Left forelimb (tissue), 1 donor: Measurements from ENCODE around the gene FAT3.

Source experiments
- DNase-seq: peaks from one replicate; pipeline ENCODE4 v3.0.0-alpha.2; 2018; ENCODE audit warnings: low spot score

FAT3 gene

GRCh38 chr11:92227959-92228935 lies 3.6 kb downstream of the FAT3 start:
- DNase-seq, result no peak

- DNase-seq, result no peak
Observed at GRCh38 chr11:92236856-92237255, 12.2 kb downstream of the FAT3 start.

DNA sequence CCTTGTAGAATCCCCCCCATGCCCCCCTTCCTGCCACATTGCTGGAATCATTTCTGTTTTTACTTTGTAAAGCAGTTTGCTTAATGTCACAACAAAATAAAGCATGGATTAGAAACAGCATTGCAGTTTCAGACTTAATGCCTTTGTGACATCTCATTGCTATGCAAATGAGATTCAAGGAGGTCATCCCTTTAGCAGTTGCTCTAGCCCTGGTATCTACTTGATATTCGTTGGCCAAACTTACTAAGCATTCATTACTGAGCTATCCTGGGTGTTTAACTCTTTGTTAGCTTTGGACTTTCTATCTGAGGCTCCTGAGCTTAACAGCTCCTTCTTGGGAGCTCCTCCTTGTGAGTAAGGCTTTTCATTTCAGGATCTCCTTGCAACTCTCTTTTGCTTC lies 16.3 kb downstream of the FAT3 start:
- DNase-seq, result no peak

GRCh38 chr11:92245700-92246271 lies 21.2 kb downstream of the FAT3 start:
- DNase-seq, result no peak

GRCh38 chr11:92246630-92247029 lies 22.0 kb downstream of the FAT3 start:
- DNase-seq, result no peak

DNA sequence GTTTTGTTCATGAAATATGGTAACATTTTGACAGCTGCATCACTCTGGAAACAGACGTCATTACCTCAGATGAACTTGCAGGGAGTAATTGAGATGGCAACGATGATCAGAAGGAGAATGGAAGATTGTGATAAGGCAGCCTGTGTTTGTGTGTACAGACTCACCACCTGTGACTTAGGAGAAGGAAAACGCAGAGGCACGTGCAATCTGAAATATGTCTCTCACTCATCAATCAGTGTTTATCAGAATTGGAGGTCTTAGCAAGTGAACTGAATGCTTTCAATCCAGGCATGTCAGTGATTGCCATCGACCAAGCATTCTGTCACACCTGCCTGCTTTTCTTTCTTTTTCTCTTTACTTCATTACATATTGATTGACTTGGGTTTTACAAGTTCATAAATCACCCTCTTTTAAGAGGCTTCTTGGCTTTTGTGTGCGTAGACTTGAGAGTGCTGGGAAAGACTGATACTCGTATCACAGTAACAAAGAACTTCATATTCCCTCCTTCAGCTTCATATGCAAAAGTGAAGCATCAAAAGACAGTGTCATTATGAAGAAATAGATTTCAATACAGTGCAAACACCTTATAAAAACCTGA lies 24.6 kb downstream of the FAT3 start:
- no peak for DNase-seq

DNA sequence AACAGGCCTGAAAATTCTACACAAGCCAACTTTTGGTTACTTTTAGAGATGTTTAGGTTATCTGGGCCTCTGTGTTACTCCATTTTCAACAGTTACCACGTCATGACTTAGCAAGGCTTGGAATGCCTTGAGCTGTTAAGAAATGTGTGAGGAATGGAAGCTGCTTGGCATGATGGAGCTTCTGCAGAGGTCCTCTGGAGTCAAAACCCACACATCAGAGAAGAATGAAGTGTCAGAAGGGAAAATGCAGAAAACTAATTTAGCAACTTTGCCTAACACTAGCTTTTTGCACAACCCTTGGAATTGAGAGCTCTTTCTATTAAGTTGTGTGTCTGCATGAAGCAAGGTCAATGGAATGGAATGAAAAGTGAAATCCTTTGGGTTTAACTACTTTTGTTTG lies 27.4 kb downstream of the FAT3 start:
- DNase-seq, result no peak

GRCh38 chr11:92253421-92253820 lies 28.8 kb downstream of the FAT3 start:
- DNase-seq, result no peak

DNA sequence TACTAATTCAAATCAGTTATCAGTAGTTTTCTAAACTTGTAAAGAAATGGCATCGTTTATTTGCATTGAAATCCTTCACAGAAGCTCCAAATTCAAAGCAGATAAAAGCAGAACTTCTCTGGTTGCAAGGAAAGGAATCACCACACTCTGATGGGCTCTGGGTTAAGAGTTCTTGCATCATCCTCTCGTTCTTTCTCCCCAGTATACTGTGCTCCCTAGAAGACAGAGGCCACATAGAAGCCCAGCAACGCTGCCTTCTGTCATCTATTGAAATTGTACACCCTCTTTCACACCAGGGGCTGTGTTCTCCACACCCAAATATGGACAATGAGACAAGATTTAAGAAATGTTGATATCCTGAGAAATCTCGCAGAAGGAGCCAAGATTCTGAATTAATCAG lies 29.3 kb downstream of the FAT3 start:
- no peak for DNase-seq

DNA sequence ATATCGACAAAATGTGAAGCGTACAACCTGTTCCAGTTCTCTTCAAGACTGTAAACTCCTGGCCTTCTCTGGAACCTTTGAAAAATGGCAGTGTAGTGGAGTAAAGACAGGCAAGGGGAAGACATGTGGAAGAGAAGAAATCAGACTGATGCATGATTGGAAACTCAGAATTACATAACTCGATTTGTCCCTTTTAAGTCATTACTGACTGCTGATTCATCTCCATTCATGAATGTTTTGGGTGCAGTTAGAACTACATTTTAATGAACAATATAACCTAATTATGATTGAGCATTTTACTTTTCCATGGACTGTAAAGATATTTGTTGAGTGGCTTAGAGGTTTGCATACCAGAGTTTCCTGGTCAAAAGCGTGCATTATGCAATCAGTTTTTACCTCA lies 32.9 kb downstream of the FAT3 start:
- DNase-seq, result no peak

- DNase-seq, result no peak
Observed at GRCh38 chr11:92259861-92260260, 35.2 kb downstream of the FAT3 start.

- no peak for DNase-seq
Observed at GRCh38 chr11:92264350-92264749, 39.7 kb downstream of the FAT3 start.

DNA sequence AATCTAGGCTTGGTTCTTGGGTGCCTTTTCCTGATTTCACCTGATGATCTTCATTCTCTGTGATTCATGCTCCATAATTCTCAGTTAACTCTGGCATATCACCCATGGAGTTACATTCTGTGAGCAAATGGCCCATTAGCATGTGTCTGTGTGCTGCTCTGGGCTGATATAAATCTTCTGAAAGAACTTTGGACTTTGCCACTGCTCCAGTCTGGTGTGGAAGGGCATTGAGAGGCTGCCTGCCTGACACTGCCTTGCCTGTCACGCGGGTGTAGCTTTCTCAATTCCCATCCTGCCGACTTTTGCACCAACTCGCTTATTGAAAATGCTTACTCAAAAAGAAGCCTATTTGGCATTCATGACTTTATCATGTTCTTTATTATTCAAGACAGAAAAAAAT lies 42.2 kb downstream of the FAT3 start:
- no peak for DNase-seq

- DNase-seq, result no peak
Observed at GRCh38 chr11:92267278-92267677, 42.7 kb downstream of the FAT3 start.

- DNase-seq, result no peak
Observed at GRCh38 chr11:92267968-92268367, 43.4 kb downstream of the FAT3 start.

- no peak for DNase-seq
Observed at GRCh38 chr11:92268546-92268945, 43.9 kb downstream of the FAT3 start.

- no peak for DNase-seq
Observed at GRCh38 chr11:92269021-92269420, 44.4 kb downstream of the FAT3 start.

DNA sequence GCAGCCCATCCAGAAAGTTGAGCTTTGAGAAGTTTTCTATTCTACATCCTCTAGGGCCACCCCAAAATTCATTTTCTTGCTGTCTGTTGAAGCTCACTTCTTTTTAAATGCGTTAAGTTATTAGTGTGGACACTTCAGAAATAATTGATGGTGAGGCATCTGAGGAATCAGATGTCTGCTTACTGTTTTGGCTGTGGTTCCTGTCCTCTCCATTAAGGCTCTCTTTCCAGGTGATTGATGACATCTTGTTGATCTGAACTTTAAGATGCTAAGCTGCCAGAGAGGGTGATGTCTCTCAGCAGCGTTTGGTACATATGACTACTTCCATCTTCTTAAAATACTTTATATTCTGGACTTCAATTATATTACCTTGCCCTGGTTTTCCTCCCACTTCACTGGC lies 45.2 kb downstream of the FAT3 start:
- no peak for DNase-seq

- DNase-seq, result no peak
Observed at GRCh38 chr11:92272651-92273050, 48.0 kb downstream of the FAT3 start.
